Karpas-422 (cell line): ENCODE measurements around the gene PPIL6. TPM values are rescaled to one million over a fixed set of nuclear protein-coding genes. Genes with fewer than 3 reads are reported as not detected.
"Not testable (repeated sequence)": the region's sequence is repeated elsewhere in the genome, so short reads cannot be mapped to it uniquely, and the experiment has no call there.

Experiments used
- DNase-seq: peaks from one replicate; pipeline ENCODE4 v3.0.0-alpha.2; 2015
- H2AFZ ChIP-seq: fragments of 200-600 bp; sonication (generic); 2 replicates; pipeline ENCODE4 v1.6.1; 2014; ENCODE audit warnings: antibody characterized with exemption, low read length, mixed read lengths
- H3K27ac ChIP-seq: fragments of 200-600 bp; sonication (generic); 2 replicates; pipeline ENCODE4 v1.5.1; 2014; ENCODE audit warnings: mild to moderate bottlenecking, low read length, moderate library complexity
- H3K27me3 ChIP-seq: fragments of 200-600 bp; sonication (generic); 2 replicates; pipeline ENCODE4 v1.6.1; 2014; ENCODE audit warnings: low read length, mixed read lengths
- H3K36me3 ChIP-seq: fragments of 200-600 bp; sonication (generic); 2 replicates; pipeline ENCODE4 v1.6.1; 2014; ENCODE audit warnings: low read length, mixed read lengths; ENCODE audit not compliant: insufficient read depth
- H3K4me1 ChIP-seq: fragments of 200-600 bp; sonication (generic); 2 replicates; pipeline ENCODE4 v1.6.1; 2014; ENCODE audit warnings: mild to moderate bottlenecking, low read length, mixed read lengths
- H3K4me2 ChIP-seq: fragments of 200-600 bp; sonication (generic); 2 replicates; pipeline ENCODE4 v1.6.1; 2014; ENCODE audit warnings: low read length, low read depth, mild to moderate bottlenecking; ENCODE audit not compliant: poor library complexity, severe bottlenecking
- H3K4me3 ChIP-seq: fragments of 200-600 bp; sonication (generic); 2 replicates; pipeline ENCODE4 v1.5.1; 2014; ENCODE audit warnings: mild to moderate bottlenecking, antibody characterized with exemption, low read length, mixed read lengths
- H3K79me2 ChIP-seq: fragments of 200-600 bp; sonication (generic); 2 replicates; pipeline ENCODE4 v1.6.1; 2014; ENCODE audit warnings: mild to moderate bottlenecking, low read length, mixed read lengths
- H3K9ac ChIP-seq: fragments of 200-600 bp; sonication (generic); 2 replicates; pipeline ENCODE4 v1.6.0; 2014; ENCODE audit warnings: low read length
- H3K9me2 ChIP-seq: fragments of 200-600 bp; sonication (generic), shearing (Covaris generic); replicated peaks from 2 replicates; pipeline ENCODE4 v1.6.0; 2014; ENCODE audit warnings: mild to moderate bottlenecking, low read length, moderate library complexity; ENCODE audit not compliant: insufficient read depth
- H3K9me3 ChIP-seq: fragments of 300-700, 200-600 bp; sonication (generic); 2 replicates; pipeline ENCODE4 v1.6.1; 2014; ENCODE audit warnings: low read length, mixed read lengths
- H4K20me1 ChIP-seq: fragments of 200-600 bp; sonication (generic); 2 replicates; pipeline ENCODE4 v1.6.1; 2014; ENCODE audit warnings: mild to moderate bottlenecking, antibody characterized with exemption, low read length, low read depth; ENCODE audit not compliant: insufficient read depth
- total RNA-seq: library from RNA; depleted of rRNA; stranded (reverse); fragments of >200 nt; shearing (Covaris generic); gene quantifications from 2 replicates; pipeline ENCODE4 v1.2.3, GENCODE V29; 2014; ENCODE audit warnings: low replicate concordance

PPIL6 gene
- total RNA-seq, 1 experiment from 2014 or later = not detected

GRCh38 chr6:109364382-109365078 lies 75.9 kb downstream of the PPIL6 start:
- H4K20me1 ChIP-seq = not testable (repeated sequence)

GRCh38 chr6:109363753-109364152 lies 76.7 kb downstream of the PPIL6 start:
- 0 out of 2 replicates have a peak, but pooled peaks cover 2% of the 10 kb centered on the region for H4K20me1 ChIP-seq

More at GRCh38 chr6:109364382-109365078, 75.9 kb downstream of the PPIL6 start:
- H3K36me3 ChIP-seq = peaks cover 55% of the 10 kb centered on the region
- H3K27me3 ChIP-seq, H3K4me3 ChIP-seq, H3K9me3 ChIP-seq, H2AFZ ChIP-seq, H3K9me2 ChIP-seq, DNase-seq, H3K4me2 ChIP-seq, H3K9ac ChIP-seq, H3K27ac ChIP-seq: not testable (repeated sequence)
- H3K4me1 ChIP-seq = peaks cover 18% of the 10 kb centered on the region
- peaks cover 48% of the 10 kb centered on the region for H3K79me2 ChIP-seq

GRCh38 chr6:109362102-109362884 lies 78.1 kb downstream of the PPIL6 start:
- H4K20me1 ChIP-seq = 0 out of 2 replicates have a peak, but pooled peaks cover 6% of the 10 kb centered on the region
- H3K36me3 ChIP-seq = peaks cover 34% of the 10 kb centered on the region
- peaks cover 38% of the 10 kb centered on the region for H3K4me1 ChIP-seq
- H3K4me3 ChIP-seq = no peak overlapping the region
- no peaks in the 10 kb centered on the region for H3K9me3 ChIP-seq
- H3K27ac ChIP-seq = no peak overlapping the region
- H3K9me2 ChIP-seq = no peaks in the 10 kb centered on the region
- H3K79me2 ChIP-seq = peaks cover 26% of the 10 kb centered on the region
- H3K9ac ChIP-seq = no peak overlapping the region
- no peak for DNase-seq
- no peaks in the 10 kb centered on the region for H3K27me3 ChIP-seq
- H3K4me2 ChIP-seq = no peak overlapping the region
- no peak overlapping the region for H2AFZ ChIP-seq

More at GRCh38 chr6:109363753-109364152, 76.7 kb downstream of the PPIL6 start:
- DNase-seq = no peak
- H3K4me3 ChIP-seq = no peak overlapping the region
- peaks cover 26% of the 10 kb centered on the region for H3K4me1 ChIP-seq
- no peak overlapping the region for H3K27ac ChIP-seq
- H3K27me3 ChIP-seq = no peaks in the 10 kb centered on the region
- H3K4me2 ChIP-seq = no peak overlapping the region
- peaks cover 48% of the 10 kb centered on the region for H3K36me3 ChIP-seq
- no peak overlapping the region for H2AFZ ChIP-seq
- peaks cover 40% of the 10 kb centered on the region for H3K79me2 ChIP-seq
- no peaks in the 10 kb centered on the region for H3K9me2 ChIP-seq
- H3K9me3 ChIP-seq = no peaks in the 10 kb centered on the region
- H3K9ac ChIP-seq = no peak overlapping the region

GRCh38 chr6:109360791-109361190 lies 79.6 kb downstream of the PPIL6 start:
- H3K36me3 ChIP-seq = peaks cover 27% of the 10 kb centered on the region; the same call in 1 of the 2 replicates
- H3K79me2 ChIP-seq = peaks cover 11% of the 10 kb centered on the region
- no peaks in the 10 kb centered on the region for H3K27me3 ChIP-seq
- no peak overlapping the region for H3K4me2 ChIP-seq
- no peak overlapping the region for H3K9ac ChIP-seq
- H2AFZ ChIP-seq = no peak overlapping the region
- H3K27ac ChIP-seq = no peak overlapping the region
- peaks cover 38% of the 10 kb centered on the region for H3K4me1 ChIP-seq
- H4K20me1 ChIP-seq = 0 out of 2 replicates have a peak, but pooled peaks cover 6% of the 10 kb centered on the region
- no peak overlapping the region for H3K4me3 ChIP-seq
- no peaks in the 10 kb centered on the region for H3K9me3 ChIP-seq
- H3K9me2 ChIP-seq = no peaks in the 10 kb centered on the region
- no peak for DNase-seq

GRCh38 chr6:109360281-109360680 lies 80.1 kb downstream of the PPIL6 start:
- Histone ChIP-seq H3K36me3 (peaks cover 27% of the 10 kb centered on the region; the same call in 1 of the 2 replicates), H3K4me3 (no peak overlapping the region), H3K4me1 (peaks cover 38% of the 10 kb centered on the region), H2AFZ (no peak overlapping the region), H3K9ac (no peak overlapping the region), H3K9me2 (no peaks in the 10 kb centered on the region), H3K79me2 (peaks cover 9% of the 10 kb centered on the region; the same call in 1 of the 2 replicates), H3K4me2 (no peak overlapping the region), H3K9me3 (no peaks in the 10 kb centered on the region), H4K20me1 (0 out of 2 replicates have a peak, but pooled peaks cover 6% of the 10 kb centered on the region), H3K27me3 (no peaks in the 10 kb centered on the region), H3K27ac (peak overlapping the region; percentile 86)
- DNase-seq = no peak

- 0 out of 2 replicates have a peak, but pooled peaks cover 6% of the 10 kb centered on the region for H4K20me1 ChIP-seq
- no peaks in the 10 kb centered on the region for H3K9me2 ChIP-seq
- H3K36me3 ChIP-seq = peaks cover 21% of the 10 kb centered on the region; the same call in 1 of the 2 replicates
- no peaks in the 10 kb centered on the region for H3K9me3 ChIP-seq
- no peaks in the 10 kb centered on the region for H3K27me3 ChIP-seq
- peak; percentile 58 for DNase-seq
- H3K9ac ChIP-seq = peak overlapping the region; percentile 7; the same call in 1 of the 2 replicates
- peak overlapping the region; percentile 22; the same call in 1 of the 2 replicates for H3K4me3 ChIP-seq
- peaks cover 3% of the 10 kb centered on the region; the same call in 1 of the 2 replicates for H3K79me2 ChIP-seq
- peak overlapping the region; percentile 48 for H3K4me2 ChIP-seq
- H3K27ac ChIP-seq = peak overlapping the region; percentile 86
- H3K4me1 ChIP-seq = peaks cover 38% of the 10 kb centered on the region
- H2AFZ ChIP-seq = no peak overlapping the region
These were observed 81.2 kb downstream of the PPIL6 start for GRCh38 chr6:109359248-109359647.

- Histone ChIP-seq H3K79me2 (no peaks in the 10 kb centered on the region), H3K27ac (peak overlapping the region; percentile 86), H3K27me3 (no peaks in the 10 kb centered on the region), H2AFZ (no peak overlapping the region), H3K4me3 (0 out of 2 replicates have a peak overlapping the region, but pooled peaks have one; percentile 22), H3K9me2 (no peaks in the 10 kb centered on the region), H3K36me3 (peaks cover 20% of the 10 kb centered on the region; the same call in 1 of the 2 replicates), H3K4me1 (peaks cover 38% of the 10 kb centered on the region), H3K4me2 (peak overlapping the region; percentile 48), H3K9me3 (no peaks in the 10 kb centered on the region), H4K20me1 (0 out of 2 replicates have a peak, but pooled peaks cover 6% of the 10 kb centered on the region), H3K9ac (no peak overlapping the region)
- peak; percentile 70 for DNase-seq
These were observed 82.2 kb downstream of the PPIL6 start for GRCh38 chr6:109358204-109358603.

- Histone ChIP-seq H3K27me3 (no peaks in the 10 kb centered on the region), H3K36me3 (peaks cover 11% of the 10 kb centered on the region; the same call in 1 of the 2 replicates), H3K79me2 (no peaks in the 10 kb centered on the region), H2AFZ (no peak overlapping the region), H3K9ac (no peak overlapping the region), H3K9me2 (no peaks in the 10 kb centered on the region), H3K4me1 (peaks cover 37% of the 10 kb centered on the region), H3K27ac (no peak overlapping the region), H3K4me3 (no peak overlapping the region), H3K4me2 (no peak overlapping the region), H4K20me1 (0 out of 2 replicates have a peak, but pooled peaks cover 6% of the 10 kb centered on the region), H3K9me3 (no peaks in the 10 kb centered on the region)
- no peak for DNase-seq
These were observed 84.2 kb downstream of the PPIL6 start for GRCh38 chr6:109356237-109356636.
